HUDEP-2 (cell line): ENCODE data around the gene CDK2AP2.
"Not testable (repeated sequence)": the region's sequence is repeated elsewhere in the genome, so short reads cannot be mapped to it uniquely, and the experiment has no call there.

ENCODE experiments used
- DNase-seq, 76 experiments: peaks; one replicate each; lab custom pipeline; 2025; ENCODE audit not compliant: unreplicated experiment in 76 of 76; lab: John Stamatoyannopoulos, UW

CDK2AP2 gene

GRCh38 chr11:67507864-67508485 lies at the start of gene CDK2AP2:
TSS of gene CDK2AP2 (minus strand) at chr11:67508162. CDS start at chr11:67508082, 80 bp downstream.
- DNase-seq = peak; percentile 60 to 99 (median 98)

DNA sequence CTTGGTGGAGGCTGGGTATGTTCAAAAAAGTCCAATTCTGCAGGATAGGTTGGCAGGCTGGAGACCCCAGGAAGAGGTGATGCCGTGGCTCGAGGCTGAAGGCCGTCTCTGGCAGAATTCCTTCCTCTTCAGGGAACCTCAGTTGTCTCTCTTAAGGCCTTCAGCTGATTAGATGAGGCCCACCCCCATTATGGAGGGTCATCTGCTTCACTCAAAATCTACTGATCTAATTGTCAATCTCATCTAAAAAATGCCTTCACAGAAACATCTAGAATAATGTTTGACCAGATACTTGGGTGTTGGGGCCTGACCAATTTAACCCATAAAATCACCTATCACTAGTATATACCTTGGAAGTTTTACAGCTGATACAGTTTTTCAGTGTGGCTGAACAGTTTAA lies 48.3 kb upstream of the CDK2AP2 start:
- no peak for DNase-seq

- DNase-seq = not testable (repeated sequence)
Measured at GRCh38 chr11:67551697-67552096, 43.7 kb upstream of the CDK2AP2 start.

DNA sequence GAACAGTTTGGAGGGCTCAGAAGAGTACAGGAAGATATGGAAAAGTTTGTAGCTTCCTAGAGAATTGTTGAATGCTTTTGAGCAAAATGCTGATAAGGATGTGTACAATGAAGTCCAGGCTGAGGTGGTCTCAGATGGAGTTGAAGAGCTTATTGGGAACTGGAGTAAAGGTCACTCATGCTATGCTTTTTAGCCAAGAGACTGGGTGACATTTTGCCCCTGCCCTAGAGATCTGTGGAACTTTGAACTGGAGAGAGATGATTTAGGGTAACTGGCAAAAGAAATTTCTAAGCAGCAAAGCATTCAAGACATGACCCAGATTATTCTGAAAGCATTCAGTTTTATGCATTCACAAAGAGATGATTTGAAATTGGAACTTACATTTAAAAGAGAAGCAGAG lies 43.2 kb upstream of the CDK2AP2 start:
- no peak for DNase-seq

- no peak for DNase-seq
Measured at GRCh38 chr11:67548555-67549110, 40.7 kb upstream of the CDK2AP2 start.

DNA sequence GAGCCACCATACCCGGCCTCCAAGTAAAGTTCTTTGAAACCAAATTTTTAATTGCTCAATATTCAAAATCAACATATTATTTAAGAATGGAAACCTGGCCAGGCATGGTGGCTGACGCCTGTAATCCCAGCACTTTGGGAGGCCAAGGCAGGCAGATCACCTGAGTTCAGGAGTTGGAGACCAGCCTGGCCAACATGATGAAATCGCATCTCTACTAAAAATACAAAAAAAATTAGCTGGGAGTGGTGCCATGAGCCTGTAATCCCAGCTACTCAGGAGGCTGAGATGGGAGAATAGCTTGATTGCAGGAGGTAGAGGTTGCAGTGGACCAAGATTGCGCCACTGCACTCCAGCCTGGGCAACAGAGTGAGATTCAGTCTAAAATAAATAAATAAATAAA lies 40.1 kb upstream of the CDK2AP2 start:
- DNase-seq = not testable (repeated sequence)

GRCh38 chr11:67545280-67545679 lies 37.3 kb upstream of the CDK2AP2 start:
- peak in 62 of 76 experiments; percentile 3 to 65 (median 36) for DNase-seq

DNA sequence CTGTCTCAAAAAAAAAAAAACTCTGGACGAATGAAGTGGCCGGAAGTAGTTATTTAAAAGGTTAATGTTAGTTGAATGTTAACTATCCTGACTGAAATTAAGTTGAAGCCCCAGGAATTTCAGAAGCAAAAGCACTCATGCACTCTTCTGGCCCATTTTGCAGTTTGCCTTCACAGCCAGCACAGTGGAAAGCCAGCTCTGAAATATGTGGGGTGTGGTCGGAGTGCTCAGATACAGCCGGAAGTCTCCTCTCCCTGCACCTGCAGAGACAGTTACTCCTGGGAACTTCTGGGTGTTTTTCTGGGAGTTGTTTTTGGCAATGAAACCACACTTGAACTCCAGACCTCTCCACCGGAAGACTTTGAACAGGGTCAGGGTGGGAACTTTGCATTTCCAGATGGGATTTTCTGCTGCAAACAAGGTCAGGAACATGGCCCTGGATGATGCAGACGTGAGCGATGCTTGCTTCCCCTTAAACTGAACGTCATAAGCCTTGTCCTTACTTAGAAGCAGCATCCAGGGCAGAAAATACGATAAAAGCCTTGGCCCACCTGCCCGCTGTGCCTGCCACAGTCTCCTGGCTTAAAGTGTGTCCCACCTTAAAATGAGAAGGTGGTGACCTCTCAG lies 36.8 kb upstream of the CDK2AP2 start:
- DNase-seq = no peak

DNA sequence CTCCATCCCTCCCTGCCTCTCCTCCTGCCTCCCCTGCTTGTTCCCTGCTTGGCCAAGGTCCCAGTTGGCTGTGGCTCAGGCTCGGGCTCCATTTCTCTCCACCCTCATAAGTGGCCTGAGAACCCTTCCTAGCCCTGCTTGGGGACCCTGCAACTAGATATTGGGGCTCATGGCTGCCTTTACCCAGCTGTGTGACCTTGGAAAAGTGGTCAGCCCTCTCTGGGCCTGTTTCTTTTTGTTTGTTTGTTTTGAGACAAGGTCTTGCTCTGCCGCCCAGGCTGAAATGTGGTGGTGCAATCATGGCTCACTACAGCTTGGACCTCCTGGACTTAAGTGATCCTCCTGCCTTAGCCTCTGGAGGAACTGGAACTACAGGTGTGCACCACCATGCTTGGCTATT lies 35.6 kb upstream of the CDK2AP2 start:
- no peak for DNase-seq

- DNase-seq = no peak
Measured at GRCh38 chr11:67542971-67543370, 35.0 kb upstream of the CDK2AP2 start.

DNA sequence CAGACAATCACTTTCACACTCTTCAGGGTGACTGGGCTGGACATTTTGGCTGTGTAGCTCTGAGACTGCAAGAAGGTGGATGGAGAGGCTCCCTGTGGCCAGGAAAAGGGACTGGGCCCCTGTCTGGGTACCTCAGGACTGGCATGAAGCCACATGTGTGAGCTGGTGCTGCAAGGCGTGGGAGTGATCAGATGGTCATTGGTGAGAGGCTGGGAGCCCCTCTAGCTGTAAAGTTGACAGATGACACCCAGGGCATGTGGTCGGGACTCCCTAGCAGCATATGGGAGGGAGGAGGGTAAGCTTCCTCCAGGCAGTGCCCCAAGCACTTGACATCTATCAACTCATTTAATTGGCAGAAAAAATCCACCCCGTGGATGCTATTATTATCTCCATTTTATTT lies 34.2 kb upstream of the CDK2AP2 start:
- no peak for DNase-seq

DNA sequence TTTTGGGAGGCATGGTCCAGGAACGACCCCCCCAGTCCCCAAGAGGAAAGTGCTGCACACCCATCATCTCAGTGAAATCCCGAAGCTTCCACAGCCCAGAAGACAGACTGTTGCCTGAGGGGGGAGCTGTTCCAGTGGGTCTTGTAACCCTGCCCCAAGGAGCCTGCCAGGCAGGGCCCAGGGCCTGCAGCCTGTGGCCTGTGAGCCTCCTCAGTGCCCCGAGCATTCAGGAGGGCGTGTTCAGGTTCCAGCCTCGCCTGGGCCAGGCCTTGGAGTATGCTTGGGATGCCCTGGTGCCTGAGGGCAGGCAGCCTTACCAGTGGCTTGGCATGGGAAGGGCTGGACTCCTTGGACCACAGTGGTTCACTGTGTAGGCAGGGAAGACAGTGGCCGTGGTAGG lies 33.2 kb upstream of the CDK2AP2 start:
- no peak for DNase-seq

DNA sequence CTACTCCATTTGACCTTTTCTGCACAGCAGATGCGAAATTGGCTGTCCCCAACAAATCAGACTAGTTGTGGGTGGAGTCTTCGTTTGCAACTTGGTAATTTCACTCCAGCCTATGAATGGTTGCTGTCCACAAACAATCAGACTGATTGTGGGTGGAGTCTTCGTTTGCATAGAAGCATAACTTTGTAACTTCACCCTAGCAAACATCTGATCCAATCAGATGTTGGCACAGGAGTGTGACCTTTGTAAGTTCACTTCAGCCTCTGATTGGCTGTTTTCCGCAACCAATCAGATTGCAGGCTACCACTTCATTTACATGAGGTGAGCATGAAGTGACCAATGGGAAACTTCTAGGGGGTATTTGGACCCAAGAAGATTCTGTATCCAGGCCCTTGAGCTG lies 31.6 kb upstream of the CDK2AP2 start:
- peak in 1 of 76 experiments; percentile 7 for DNase-seq

DNA sequence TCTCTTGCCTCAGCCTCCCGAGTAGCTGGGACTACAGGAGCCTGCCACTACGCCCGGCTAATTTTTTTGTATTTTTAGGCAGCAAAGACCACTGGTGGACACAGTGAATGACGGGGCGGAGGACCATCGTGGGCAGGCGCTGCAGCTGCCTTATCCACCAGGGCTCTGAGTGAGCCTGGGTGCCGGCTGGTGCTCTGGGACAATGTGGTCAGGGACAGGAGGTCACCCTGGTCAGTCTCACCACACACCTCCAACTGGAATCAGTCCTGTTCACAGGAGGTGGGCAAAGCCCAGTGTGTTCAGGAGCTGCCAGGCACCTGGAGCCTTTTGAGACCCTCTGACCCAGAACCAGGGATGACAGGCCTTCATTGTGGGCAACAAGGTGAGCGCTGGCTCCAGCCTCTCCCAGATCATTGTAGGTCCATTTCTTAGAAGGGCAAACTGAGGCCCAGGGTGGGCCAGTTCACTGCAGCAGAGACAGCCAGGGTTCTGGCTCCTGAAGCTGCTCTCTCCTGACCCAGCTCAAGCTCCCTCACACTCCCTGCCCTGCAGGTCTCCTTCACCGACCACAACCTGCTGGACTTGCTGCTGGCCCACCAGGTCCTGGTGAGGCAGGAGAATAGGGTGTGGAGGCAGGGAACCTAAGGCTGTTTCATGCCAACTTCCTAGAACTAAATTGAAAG lies 31.0 kb upstream of the CDK2AP2 start:
- DNase-seq = no peak

GRCh38 chr11:67538306-67538705 lies 30.3 kb upstream of the CDK2AP2 start:
- no peak for DNase-seq

- no peak for DNase-seq
Measured at GRCh38 chr11:67535561-67535960, 27.6 kb upstream of the CDK2AP2 start.

DNA sequence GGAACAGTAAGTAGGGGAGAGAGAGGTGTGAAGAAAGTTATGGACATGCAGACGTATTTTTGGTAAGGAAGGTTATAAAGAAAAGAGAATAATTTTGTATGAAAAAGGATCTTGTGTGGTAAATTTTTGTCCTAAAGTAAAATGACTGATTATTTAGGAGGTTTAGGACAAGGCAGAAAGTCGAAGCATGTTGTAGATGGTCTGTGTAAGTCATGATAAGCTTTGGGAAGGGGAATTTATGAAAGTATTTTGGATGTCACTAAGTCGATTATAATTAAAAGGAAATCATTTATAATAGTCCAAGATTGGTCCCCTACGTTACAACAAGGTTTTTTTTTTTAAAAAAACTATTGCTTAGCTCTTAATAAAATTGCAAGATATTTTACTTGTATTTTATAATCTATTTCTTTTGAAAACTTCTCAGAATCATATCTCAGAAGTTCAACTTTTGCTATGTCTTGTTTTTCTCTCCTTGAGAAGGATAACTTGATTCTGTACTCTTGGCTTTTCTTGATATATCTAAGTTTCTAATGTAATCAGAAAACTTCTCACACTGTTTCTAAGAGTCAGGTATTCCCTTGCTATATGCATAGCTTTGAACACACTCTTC lies 26.2 kb upstream of the CDK2AP2 start:
- no peak for DNase-seq

DNA sequence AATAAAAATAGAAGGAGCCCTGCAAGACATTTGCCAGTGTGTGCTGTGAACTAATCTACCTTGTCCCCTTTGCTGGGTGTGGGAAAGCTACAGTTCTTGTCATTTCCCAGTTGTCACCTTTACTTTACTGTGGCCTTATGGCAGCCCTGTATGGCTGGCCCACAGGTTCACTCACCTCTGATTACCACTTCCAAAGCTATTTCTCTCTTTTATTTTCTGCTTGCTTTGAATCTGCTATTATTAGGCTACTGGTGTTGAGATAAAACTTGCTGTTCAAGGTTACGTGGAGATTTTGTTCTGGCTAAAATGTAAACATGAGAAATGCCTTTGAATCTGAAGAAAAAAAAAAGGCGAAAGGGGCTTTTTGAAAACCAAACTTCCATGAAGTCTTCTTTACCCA lies 24.9 kb upstream of the CDK2AP2 start:
- DNase-seq = no peak

DNA sequence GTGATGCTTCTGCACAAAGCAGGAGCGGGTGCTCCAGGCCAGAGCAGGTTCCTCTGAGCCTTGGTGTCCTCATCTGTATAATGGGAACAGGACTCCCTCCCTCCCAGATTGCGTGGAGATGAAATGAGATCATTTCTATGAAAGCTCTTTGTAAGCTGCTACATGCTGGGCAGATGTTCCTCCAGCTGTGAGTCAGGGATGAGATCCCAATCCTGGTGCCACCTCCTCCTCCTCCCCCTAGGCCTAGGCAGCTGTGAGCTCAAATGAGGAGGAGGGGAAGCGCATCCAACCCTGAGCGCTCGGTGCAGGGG lies 22.3 kb upstream of the CDK2AP2 start:
- DNase-seq = no peak

GRCh38 chr11:67528376-67528775 lies 20.4 kb upstream of the CDK2AP2 start:
- DNase-seq = no peak

- no peak for DNase-seq
Measured at GRCh38 chr11:67525275-67525976, 17.5 kb upstream of the CDK2AP2 start.
